ENCODE measurements around the gene RABGAP1L.

- TF ChIP-seq CTCF (tag by site-specific recombination; IDR thresholded peaks at IDR 0.05) (no peak), ZNF114 (tag by site-specific recombination; IDR thresholded peaks at IDR 0.05) (no peak)
These were observed 84.7 kb downstream of the RABGAP1L start for GRCh38 chr1:174244017-174244416.

Measured in HEK293 (cell line).